Measurements from ENCODE around the gene SUPT20HL2. TPM values are rescaled to one million over a fixed set of nuclear protein-coding genes. Genes with fewer than 3 reads are reported as not detected.

The SUPT20HL2 gene
- total RNA-seq, 1 donor from 2014 or later: not detected

GRCh38 chrX:24282381-24283126, 31.3 kb downstream of the SUPT20HL2 start:
- no peaks in the 10 kb centered on the region for H3K9me3 Mint-ChIP-seq
- intact Hi-C loops (cut with micrococcal nuclease): no loop called here
- H3K36me3 Mint-ChIP-seq (ENCODE audit: low read depth): no peaks in the 10 kb centered on the region
- POLR2A ChIA-PET: no interaction called here
- CTCF ChIA-PET: no interaction called here
- no peak overlapping the region for H3K4me3 Mint-ChIP-seq
- TF ChIP-seq, protein P1, sequence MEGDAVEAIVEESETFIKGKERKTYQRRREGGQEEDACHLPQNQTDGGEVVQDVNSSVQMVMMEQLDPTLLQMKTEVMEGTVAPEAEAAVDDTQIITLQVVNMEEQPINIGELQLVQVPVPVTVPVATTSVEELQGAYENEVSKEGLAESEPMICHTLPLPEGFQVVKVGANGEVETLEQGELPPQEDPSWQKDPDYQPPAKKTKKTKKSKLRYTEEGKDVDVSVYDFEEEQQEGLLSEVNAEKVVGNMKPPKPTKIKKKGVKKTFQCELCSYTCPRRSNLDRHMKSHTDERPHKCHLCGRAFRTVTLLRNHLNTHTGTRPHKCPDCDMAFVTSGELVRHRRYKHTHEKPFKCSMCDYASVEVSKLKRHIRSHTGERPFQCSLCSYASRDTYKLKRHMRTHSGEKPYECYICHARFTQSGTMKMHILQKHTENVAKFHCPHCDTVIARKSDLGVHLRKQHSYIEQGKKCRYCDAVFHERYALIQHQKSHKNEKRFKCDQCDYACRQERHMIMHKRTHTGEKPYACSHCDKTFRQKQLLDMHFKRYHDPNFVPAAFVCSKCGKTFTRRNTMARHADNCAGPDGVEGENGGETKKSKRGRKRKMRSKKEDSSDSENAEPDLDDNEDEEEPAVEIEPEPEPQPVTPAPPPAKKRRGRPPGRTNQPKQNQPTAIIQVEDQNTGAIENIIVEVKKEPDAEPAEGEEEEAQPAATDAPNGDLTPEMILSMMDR (IDR thresholded peaks at IDR 0.05): no peak
- H3K4me1 Mint-ChIP-seq: peaks cover 4% of the 10 kb centered on the region
- ATAC-seq (ENCODE audit: low read depth) (no peak), DNase-seq (no peak)
- no peak overlapping the region for H3K27ac Mint-ChIP-seq
- H3K27me3 Mint-ChIP-seq: peaks cover 6% of the 10 kb centered on the region

DNA sequence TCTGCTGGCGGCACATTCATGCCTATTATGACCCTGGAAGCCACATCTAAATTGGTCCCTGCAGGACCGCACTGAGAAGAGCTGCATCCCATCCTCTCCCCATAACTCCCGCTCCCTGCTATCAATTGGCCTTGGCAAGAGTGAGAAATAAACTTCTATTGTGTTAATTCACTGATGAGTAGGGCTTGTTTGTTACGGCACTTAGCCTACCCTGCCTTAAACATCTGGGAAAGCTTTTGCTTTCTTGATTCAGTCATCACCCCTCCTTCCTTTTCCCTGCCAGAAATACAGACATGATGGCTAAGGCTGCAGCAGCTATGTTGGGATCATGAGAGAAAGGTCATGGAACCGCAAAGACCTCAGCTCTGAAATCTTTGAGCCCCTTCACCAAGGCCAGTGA, 36.5 kb downstream of the SUPT20HL2 start:
- ChIA-PET CTCF (no interaction called here), POLR2A (no interaction called here)
- intact Hi-C loops (cut with micrococcal nuclease): no loop called here
- Mint-ChIP-seq H3K36me3 (ENCODE audit: low read depth) (no peaks in the 10 kb centered on the region), H3K9me3 (no peaks in the 10 kb centered on the region), H3K27ac (no peak overlapping the region), H3K4me3 (no peak overlapping the region), H3K27me3 (peaks cover 9% of the 10 kb centered on the region), H3K4me1 (peaks cover 3% of the 10 kb centered on the region)
- DNase-seq (no peak), ATAC-seq (ENCODE audit: low read depth) (no peak)
- TF ChIP-seq, protein P1 (IDR thresholded peaks at IDR 0.05): no peak

DNA sequence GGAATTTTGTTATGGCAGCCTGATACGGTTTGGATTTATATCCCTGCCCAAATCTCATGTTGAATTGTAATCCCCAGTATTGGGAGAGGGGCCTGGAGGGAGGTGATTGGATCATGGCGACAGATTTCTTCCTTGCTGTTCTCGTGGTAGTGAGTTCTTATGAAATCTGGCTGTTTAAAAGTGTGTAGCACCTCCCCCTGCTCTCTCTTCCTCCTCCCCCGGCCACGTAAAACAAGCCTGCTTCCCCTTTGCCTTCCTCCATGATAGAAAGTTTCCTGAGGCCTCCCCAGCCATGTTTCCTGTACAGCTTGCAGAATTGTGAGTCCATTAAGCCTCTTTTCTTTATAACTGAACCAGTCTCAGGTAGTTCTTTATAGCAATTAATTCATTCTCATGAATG, 37.9 kb downstream of the SUPT20HL2 start:
- ATAC-seq (ENCODE audit: low read depth): no peak
- H3K4me3 Mint-ChIP-seq: no peak overlapping the region
- H3K9me3 Mint-ChIP-seq: no peaks in the 10 kb centered on the region
- ChIA-PET POLR2A (no interaction called here), CTCF (no interaction called here)
- no peak for DNase-seq
- intact Hi-C loops (cut with micrococcal nuclease): no loop called here
- no peak overlapping the region for H3K27ac Mint-ChIP-seq
- peaks cover 7% of the 10 kb centered on the region for H3K27me3 Mint-ChIP-seq
- no peaks in the 10 kb centered on the region for H3K4me1 Mint-ChIP-seq
- TF ChIP-seq, protein P1 (IDR thresholded peaks at IDR 0.05): no peak
- no peaks in the 10 kb centered on the region for H3K36me3 Mint-ChIP-seq (ENCODE audit: low read depth)

DNA sequence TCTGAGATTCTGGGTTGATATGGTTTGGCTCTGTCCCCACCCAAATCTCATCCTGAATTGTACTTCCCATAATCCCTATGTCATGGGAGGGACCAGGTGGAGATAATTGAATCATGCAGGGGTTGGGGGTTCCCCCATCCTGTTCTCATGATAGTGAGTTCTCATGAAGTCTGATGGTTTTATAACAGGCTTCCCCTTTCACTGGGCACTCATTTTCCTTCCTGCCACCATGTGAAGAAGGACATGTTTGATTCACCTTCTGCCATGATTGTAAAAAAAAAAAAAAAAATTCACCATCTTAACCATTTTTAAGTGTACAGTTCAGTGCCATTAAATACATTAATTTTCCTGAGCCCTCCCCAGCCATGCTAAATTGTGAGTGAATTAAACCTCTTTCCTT, 42.6 kb downstream of the SUPT20HL2 start:
- no peak overlapping the region for H3K4me3 Mint-ChIP-seq
- no peaks in the 10 kb centered on the region for H3K9me3 Mint-ChIP-seq
- POLR2A ChIA-PET: no interaction called here
- H3K4me1 Mint-ChIP-seq: no peaks in the 10 kb centered on the region
- DNase-seq (no peak), ATAC-seq (ENCODE audit: low read depth) (no peak)
- CTCF ChIA-PET: no interaction called here
- no peaks in the 10 kb centered on the region for H3K36me3 Mint-ChIP-seq (ENCODE audit: low read depth)
- H3K27me3 Mint-ChIP-seq: peaks cover 3% of the 10 kb centered on the region
- intact Hi-C loops (cut with micrococcal nuclease): no loop called here
- TF ChIP-seq, protein P1 (IDR thresholded peaks at IDR 0.05): no peak
- H3K27ac Mint-ChIP-seq: no peak overlapping the region

GRCh38 chrX:24268786-24269185, 45.1 kb downstream of the SUPT20HL2 start:
- Mint-ChIP-seq H3K27me3 (peaks cover 3% of the 10 kb centered on the region), H3K4me1 (no peaks in the 10 kb centered on the region), H3K27ac (no peak overlapping the region), H3K36me3 (ENCODE audit: low read depth) (no peaks in the 10 kb centered on the region), H3K9me3 (no peaks in the 10 kb centered on the region), H3K4me3 (no peak overlapping the region)
- no peak for DNase-seq
- POLR2A ChIA-PET: no interaction called here
- TF ChIP-seq, protein P1 (IDR thresholded peaks at IDR 0.05): no peak
- intact Hi-C loops (cut with micrococcal nuclease): no loop called here
- no peak for ATAC-seq (ENCODE audit: low read depth)
- CTCF ChIA-PET: interaction anchor here (0.7 kb wide), 1 partner anchor 9 kb away, joined by 3 read pairs; no protein-coding TSS in a partner anchor

All from activated B cell treated with CpG ODN at 0.5 μM for 24 hours (primary cell).